HepG2 (cell line): Measurements from ENCODE around the gene NOXA1. TPM values are rescaled to one million over a fixed set of nuclear protein-coding genes. Genes with fewer than 3 reads are reported as not detected.

ENCODE experiments used
- ELF1 ChIP-seq: sonication (generic); formaldehyde crosslinking; IDR thresholded peaks from 2 replicates; pipeline ENCODE4 v1.4.0; 2020; ENCODE audit warnings: missing genetic modification reagents
- ESRRA ChIP-seq: sonication (generic); formaldehyde crosslinking; IDR thresholded peaks from 2 replicates; pipeline ENCODE4 v1.5.1; 2020; ENCODE audit warnings: mild to moderate bottlenecking, low read depth, missing genetic modification reagents
- GTF3A ChIP-seq: sonication (generic); formaldehyde crosslinking; conservative IDR thresholded peaks from 2 replicates; pipeline ENCODE4 v1.4.0; 2020; ENCODE audit warnings: mild to moderate bottlenecking, missing genetic modification reagents
- HIVEP1 ChIP-seq: sonication (generic); formaldehyde crosslinking; IDR thresholded peaks from 2 replicates; pipeline ENCODE4 v1.4.0; 2020; ENCODE audit warnings: mild to moderate bottlenecking, missing genetic modification reagents
- MED1 ChIP-seq: sonication (generic); formaldehyde crosslinking; IDR thresholded peaks from 2 replicates; pipeline ENCODE4 v1.4.0; 2020; ENCODE audit warnings: missing genetic modification reagents
- MTA1 ChIP-seq: sonication (generic); formaldehyde crosslinking; IDR thresholded peaks from 2 replicates; pipeline ENCODE4 v1.4.0; 2020; ENCODE audit warnings: missing genetic modification reagents, mild to moderate bottlenecking, borderline replicate concordance
- NCOA5 ChIP-seq: sonication (generic); formaldehyde crosslinking; IDR thresholded peaks from 2 replicates; pipeline ENCODE4 v1.4.0; 2020; ENCODE audit warnings: missing genetic modification reagents
- PAX8 ChIP-seq: sonication (generic); formaldehyde crosslinking; IDR thresholded peaks from 2 replicates; pipeline ENCODE4 v1.8.0; 2022; ENCODE audit warnings: mild to moderate bottlenecking, missing genetic modification reagents, borderline replicate concordance
- PAXIP1 ChIP-seq: sonication (generic); formaldehyde crosslinking; conservative IDR thresholded peaks from 2 replicates; pipeline ENCODE4 v1.4.0; 2020; ENCODE audit warnings: mild to moderate bottlenecking, missing genetic modification reagents, moderate library complexity
- PHF5A ChIP-seq: IDR thresholded peaks from one replicate; pipeline ENCODE4 v1.6.1; 2018; ENCODE audit warnings: low read depth, missing genetic modification reagents; ENCODE audit not compliant: unreplicated experiment
- PRDM15 ChIP-seq: sonication (generic); formaldehyde crosslinking; IDR thresholded peaks from 2 replicates; pipeline ENCODE4 v1.4.0; 2020; ENCODE audit warnings: missing genetic modification reagents
- SP4 ChIP-seq: sonication (generic); formaldehyde crosslinking; IDR thresholded peaks from 2 replicates; pipeline ENCODE4 v1.8.1; 2023; ENCODE audit warnings: mild to moderate bottlenecking, missing genetic modification reagents
- ZBTB25 ChIP-seq: IDR thresholded peaks from 2 replicates; pipeline ENCODE4 v1.6.1; 2018; ENCODE audit warnings: missing genetic modification reagents
- ZEB1 ChIP-seq: IDR thresholded peaks from 2 replicates; pipeline ENCODE4 v1.6.1; 2012; ENCODE audit warnings: mild to moderate bottlenecking, low read depth, inconsistent platforms; ENCODE audit not compliant: insufficient replicate concordance
- ZFX ChIP-seq: sonication (generic); formaldehyde crosslinking; IDR thresholded peaks from 2 replicates; pipeline ENCODE4 v1.4.0; 2020; ENCODE audit warnings: mild to moderate bottlenecking, low read depth, missing genetic modification reagents, moderate library complexity
- ZNF264 ChIP-seq: sonication (generic); formaldehyde crosslinking; IDR thresholded peaks from 2 replicates; pipeline ENCODE4 v1.4.0; 2020; ENCODE audit warnings: missing genetic modification reagents
- ZNF574 ChIP-seq: sonication (generic); formaldehyde crosslinking; IDR thresholded peaks from 2 replicates; pipeline ENCODE4 v1.4.0; 2020; ENCODE audit warnings: missing genetic modification reagents
- ZNF740 ChIP-seq: sonication (generic); formaldehyde crosslinking; IDR thresholded peaks from 2 replicates; pipeline ENCODE4 v1.4.0; 2020; ENCODE audit warnings: missing genetic modification reagents
- polyA plus RNA-seq, 8 experiments: library from polyadenylated mRNA; depleted of rRNA in 3 of 8; stranded (reverse) in 7 of 8; unstranded in 1 of 8; fragments of >200 nt; fragmentation: Illumina TruSeq in 4 of 8; extraction: Trizol in 4 of 8; gene quantifications; 2 replicates each; pipeline versions ENCODE4 v1.2.1 to v1.2.3, GENCODE V29; 2011 to 2016; ENCODE audit warnings: low read depth in 4 of 8, missing spikeins in 1 of 8, mixed read lengths in 1 of 8; ENCODE audit not compliant: insufficient read depth in 1 of 8
- total RNA-seq, 5 experiments: library from RNA; depleted of rRNA; stranded (reverse); fragments of >200 nt; fragmentation: Illumina TruSeq; extraction: Trizol; gene quantifications; 2 replicates each; pipeline ENCODE4 v1.2.3, GENCODE V29; 2016; ENCODE audit warnings: low read depth in 1 of 5

NOXA1 gene
- total and polyA plus RNA-seq, 2 of the 13 experiments (the other 11 are each of a cell fraction or from before 2014, with no cell fraction given): 0.78 to 1.2 TPM

GRCh38 chr9:137441289-137441934 is 18.2 kb downstream of the NOXA1 start, which contains the start of gene ENTPD8 (continued):
- no peak for TF ChIP-seq PRDM15 (CRISPR knock-in tag)
- TF ChIP-seq ESRRA (CRISPR knock-in tag): peak; percentile 95
- peak; percentile 93 for TF ChIP-seq HIVEP1 (CRISPR knock-in tag)
- TF ChIP-seq ZNF264 (CRISPR knock-in tag): peak; percentile 57; the same call in 1 of the 2 replicates
- TF ChIP-seq PHF5A (CRISPR knock-in tag): no peak
- TF ChIP-seq MED1 (CRISPR knock-in tag): peak; percentile 75
- peak; percentile 66 for TF ChIP-seq ZNF574
- peak; percentile 91 for TF ChIP-seq PAXIP1
- no peak for TF ChIP-seq PAX8
- TF ChIP-seq ZBTB25: peak; percentile 89; the same call in 1 of the 2 replicates
- peak; percentile 58 for TF ChIP-seq ZFX (CRISPR knock-in tag)
- TF ChIP-seq SP4: peak; percentile 85
- peak; percentile 94 for TF ChIP-seq ZEB1
- TF ChIP-seq GTF3A (CRISPR knock-in tag): no peak
- TF ChIP-seq MTA1 (CRISPR knock-in tag): peak; percentile 78; the same call in 1 of the 2 replicates
- peak; percentile 52 for TF ChIP-seq ELF1 (CRISPR knock-in tag)
- TF ChIP-seq ZNF740 (CRISPR knock-in tag): peak; percentile 62
- no peak for TF ChIP-seq NCOA5 (CRISPR knock-in tag)
